SH-SY5Y (cell line): ENCODE data around the gene AGPAT3.

Experiments
- GATA2 ChIP-seq: IDR thresholded peaks from 2 replicates; pipeline ENCODE4 v1.6.1; 2011; ENCODE audit warnings: mild to moderate bottlenecking, low read depth, low read length
- GATA3 ChIP-seq: IDR thresholded peaks from 2 replicates; pipeline ENCODE4 v1.6.1; 2011; ENCODE audit warnings: low read depth, mild to moderate bottlenecking, low read length, moderate library complexity

AGPAT3 gene

DNA sequence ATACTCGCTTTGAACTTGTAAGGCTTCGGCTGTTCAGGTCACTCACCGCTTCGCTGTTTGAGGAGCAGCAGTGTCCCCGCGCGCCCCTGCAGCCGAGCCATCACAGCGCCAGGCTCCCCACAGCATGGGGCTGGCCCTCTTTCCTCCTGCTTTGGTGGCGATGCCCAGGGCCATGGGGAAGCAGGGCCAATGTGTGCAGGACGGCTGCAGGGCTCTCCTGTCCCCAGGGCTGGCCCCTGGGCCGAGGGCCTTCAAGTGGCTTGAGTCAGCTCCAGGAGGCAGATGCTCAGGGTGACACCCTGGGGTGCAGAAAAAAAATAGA is 108.6 kb downstream of the AGPAT3 start:
- TF ChIP-seq GATA3: no peak
- no peak for TF ChIP-seq GATA2

DNA sequence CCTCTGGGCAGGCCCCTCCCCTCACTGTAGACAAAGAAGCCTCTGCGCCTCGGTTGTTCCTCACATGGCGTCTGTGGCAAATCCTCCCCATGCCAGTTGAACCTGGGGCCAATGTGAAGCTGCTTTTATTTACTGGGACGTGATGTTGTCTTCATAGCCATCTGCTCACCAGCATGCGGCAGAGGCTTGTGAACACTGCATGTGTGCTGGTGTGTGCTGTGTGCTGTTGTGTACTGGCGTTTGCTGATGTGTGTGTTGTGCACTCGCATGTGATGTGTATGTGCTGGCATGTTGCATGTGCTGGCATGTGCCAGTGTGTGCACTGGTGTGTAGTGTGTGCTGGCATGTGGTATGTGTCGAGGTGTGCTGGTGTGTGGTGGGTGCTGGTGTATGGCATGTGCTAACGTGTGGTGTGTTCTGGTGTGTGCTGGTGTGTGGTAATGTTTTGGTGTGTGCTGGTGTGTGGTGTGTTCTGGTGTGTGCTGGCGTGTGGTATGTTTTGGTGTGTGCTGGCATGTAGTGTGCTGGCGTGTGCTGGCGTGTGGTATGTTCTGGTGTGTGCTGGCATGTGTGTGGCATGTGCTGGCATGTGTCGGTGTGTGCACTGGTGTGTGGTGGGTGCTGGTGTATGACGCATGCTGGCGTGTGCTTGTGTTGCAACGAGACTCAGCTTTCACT is 109.9 kb downstream of the AGPAT3 start:
- TF ChIP-seq GATA2: no peak
- no peak for TF ChIP-seq GATA3

- TF ChIP-seq GATA3 (no peak), GATA2 (no peak)
Observed at GRCh38 chr21:43975469-43976098, 110.6 kb downstream of the AGPAT3 start.

- no peak for TF ChIP-seq GATA2
Observed at GRCh38 chr21:43976661-43977060, 111.6 kb downstream of the AGPAT3 start.

DNA sequence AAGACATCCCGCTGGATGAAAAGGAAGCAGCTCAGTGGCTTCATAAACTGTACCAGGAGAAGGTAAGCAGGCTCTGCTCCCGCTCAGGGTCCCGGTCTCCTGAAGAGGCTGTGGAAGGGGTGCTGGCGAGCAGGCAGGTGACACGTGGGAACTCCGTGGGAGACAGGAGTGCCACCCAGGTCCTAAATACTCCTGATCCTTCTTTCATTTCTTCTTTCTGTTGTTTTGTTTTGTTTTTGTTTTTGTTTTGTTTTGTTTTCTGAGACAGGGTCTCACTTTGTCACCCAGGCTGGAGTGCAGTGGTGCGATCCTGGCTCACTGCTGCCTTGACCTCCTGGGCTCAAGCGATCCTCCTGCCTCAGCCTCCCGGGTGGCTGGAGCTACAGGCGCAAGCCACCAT is 113.0 kb downstream of the AGPAT3 start:
- TF ChIP-seq GATA2: no peak
- TF ChIP-seq GATA3: no peak

DNA sequence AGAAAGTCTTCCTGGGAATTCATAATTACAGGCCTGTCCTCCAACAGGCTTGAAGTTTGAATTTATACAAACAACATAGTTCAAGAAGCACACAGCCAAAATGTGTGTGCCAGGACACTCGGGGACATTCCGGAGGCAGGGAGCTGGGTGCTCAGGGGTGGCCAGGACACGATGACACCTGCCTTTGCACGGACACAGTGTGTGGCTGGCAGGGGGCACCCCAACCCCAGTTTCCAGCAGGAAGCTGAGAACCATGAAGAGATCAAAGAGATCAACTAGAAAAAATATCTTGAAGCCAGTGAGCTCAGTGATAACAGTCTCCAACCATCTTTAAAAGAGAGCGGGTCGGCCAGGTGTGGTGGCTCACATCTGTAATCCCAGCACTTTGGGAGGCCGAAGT is 114.6 kb downstream of the AGPAT3 start:
- TF ChIP-seq GATA2 (no peak), GATA3 (no peak)

DNA sequence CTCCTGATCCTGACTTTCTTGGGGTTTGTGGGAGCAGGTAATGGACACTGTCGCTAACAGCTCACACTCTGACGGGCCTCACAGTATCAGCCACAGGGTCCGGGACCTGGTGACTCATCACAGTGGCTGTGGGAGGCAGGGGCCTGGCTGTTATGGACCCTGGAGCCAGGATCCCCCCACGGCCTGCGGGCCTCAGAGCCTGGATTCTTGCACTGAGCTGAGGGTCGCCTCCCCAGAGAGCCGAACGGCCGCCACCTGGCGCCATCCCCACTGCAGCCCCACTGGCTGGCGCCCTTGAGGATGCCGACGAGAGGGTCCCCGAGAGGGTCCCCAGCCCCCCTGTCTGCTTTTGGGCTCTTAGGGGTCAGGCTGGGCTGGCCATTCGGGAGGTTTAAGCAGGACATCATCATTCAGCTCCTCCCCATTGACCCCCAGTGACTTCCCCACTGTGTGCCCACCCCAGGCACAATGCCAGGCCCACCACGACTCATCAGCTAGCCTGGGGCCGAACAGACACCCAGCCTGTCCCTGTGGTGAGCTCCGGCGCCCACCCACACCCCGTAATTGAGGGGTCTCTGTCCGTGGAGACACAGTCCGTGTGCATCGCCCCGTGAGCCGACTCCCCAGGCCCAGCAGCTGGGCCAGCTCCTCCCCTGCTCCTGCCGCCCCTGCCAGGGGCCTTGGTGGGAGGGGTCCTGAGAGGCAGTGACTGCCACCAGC is 116.3 kb downstream of the AGPAT3 start:
- TF ChIP-seq GATA2 (no peak), GATA3 (no peak)

DNA sequence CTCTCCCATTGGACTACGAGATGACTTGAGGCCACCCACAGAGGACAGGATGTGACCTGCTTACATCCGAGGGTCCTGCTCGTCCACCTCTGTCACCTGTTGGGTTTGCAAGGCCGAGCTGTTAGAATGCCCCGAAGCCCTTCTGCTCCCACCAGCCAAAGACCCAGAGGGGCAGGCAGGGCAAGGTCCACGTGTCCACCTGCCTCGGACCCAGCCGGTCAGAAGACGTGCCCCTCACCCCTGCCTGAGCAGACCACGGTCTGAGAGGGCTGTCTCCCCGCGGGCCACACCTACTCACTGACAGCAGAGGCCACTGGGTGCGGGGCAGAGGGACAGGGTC is 116.8 kb downstream of the AGPAT3 start:
- TF ChIP-seq GATA3 (no peak), GATA2 (no peak)

DNA sequence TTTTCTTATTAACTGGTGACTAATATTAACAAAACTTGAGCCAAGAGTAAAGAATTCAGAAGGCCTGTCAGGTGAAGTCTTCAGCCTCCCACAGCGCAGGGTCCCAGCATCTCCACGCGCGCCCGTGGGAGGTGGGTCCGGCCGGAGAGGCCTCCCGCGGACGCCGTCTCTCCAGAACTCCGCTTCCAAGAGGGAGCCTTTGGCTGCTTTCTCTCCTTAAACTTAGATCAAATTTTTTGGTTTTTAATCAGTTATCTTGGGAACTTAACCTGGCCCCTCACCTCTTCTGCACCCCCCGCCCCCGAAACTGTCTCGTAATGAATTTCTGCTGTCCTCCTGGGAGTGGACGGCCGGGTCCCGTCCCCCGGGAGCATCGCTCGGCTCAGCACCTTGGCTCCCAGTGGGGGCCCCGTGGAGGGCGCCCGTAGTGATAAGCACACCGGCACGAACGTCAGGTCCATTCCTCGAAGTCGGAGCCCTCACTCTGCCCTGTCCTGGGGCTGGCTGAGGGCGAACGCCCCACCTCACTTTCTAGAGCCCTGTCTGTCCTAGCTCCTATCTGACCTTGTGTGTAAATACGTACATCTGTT is 117.6 kb downstream of the AGPAT3 start:
- no peak for TF ChIP-seq GATA3
- TF ChIP-seq GATA2: no peak

- TF ChIP-seq GATA3 (no peak), GATA2 (no peak)
Observed at GRCh38 chr21:43983390-43983789, 118.4 kb downstream of the AGPAT3 start.

DNA sequence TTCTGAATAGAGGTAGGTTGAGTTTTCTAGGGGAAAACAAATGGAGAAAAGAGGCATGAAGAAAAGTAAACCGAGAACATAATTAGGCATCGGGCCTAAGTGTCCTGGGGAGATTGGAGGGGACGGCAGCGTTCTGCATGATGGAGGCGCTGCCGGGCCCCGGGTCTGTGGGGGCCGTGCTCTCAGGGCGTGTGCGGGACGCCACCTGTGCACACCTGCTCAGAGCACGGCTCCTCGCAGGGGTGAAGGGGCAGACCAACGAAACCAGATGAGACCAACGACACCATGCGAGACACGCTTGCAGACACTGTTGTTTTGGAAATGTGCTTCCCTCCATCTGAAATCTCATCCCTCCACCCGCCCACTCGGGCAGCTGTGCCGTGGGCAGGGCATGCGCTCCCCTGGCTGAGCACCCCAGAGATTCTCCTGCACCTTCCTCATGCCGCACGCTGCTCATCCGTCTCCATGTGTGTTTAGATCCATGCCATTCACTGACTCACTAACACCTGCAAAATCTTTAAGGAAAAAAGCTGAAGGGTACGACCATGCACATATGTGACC is 118.9 kb downstream of the AGPAT3 start:
- no peak for TF ChIP-seq GATA2
- TF ChIP-seq GATA3: no peak

DNA sequence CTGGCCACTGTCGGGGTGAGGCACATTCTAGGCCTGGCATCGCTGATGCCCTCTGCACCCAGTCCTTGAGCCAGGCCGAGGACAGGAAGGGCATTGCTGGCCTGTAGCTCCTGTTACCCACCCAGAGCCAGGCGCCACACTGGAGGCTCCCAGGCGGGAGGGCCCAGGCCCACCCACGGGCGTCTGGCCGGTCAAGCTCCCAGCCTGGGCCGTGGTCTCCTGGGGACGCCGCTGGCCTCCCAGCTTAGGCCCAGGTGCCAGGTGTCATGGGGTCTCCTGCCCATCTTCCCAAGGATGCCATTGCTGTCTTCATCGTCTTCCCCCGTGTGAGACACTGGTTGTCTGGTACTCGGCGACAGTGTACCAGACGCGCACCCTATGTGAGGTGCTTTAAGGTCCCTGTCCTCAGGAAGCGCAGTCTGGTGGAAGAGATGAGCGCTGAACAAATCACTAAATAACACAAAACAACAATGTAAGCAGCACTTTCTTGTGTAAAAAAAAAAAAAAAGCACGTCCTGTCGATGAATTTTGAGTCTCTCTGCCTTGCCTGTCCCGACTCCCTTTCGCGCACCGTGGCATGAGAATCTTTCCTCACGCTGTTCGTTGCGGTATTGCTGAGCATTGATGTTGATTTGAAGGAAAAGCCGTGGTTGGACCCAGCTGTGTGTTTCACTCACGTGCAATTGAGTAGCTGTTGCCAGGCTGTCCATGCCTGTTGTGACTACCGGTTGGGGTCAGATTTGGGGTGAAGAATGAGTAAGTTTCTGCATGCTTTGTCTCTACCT is 120.1 kb downstream of the AGPAT3 start:
- TF ChIP-seq GATA2: no peak
- no peak for TF ChIP-seq GATA3

- TF ChIP-seq GATA2 (no peak), GATA3 (no peak)
Observed at GRCh38 chr21:43985690-43986251, 120.7 kb downstream of the AGPAT3 start.

DNA sequence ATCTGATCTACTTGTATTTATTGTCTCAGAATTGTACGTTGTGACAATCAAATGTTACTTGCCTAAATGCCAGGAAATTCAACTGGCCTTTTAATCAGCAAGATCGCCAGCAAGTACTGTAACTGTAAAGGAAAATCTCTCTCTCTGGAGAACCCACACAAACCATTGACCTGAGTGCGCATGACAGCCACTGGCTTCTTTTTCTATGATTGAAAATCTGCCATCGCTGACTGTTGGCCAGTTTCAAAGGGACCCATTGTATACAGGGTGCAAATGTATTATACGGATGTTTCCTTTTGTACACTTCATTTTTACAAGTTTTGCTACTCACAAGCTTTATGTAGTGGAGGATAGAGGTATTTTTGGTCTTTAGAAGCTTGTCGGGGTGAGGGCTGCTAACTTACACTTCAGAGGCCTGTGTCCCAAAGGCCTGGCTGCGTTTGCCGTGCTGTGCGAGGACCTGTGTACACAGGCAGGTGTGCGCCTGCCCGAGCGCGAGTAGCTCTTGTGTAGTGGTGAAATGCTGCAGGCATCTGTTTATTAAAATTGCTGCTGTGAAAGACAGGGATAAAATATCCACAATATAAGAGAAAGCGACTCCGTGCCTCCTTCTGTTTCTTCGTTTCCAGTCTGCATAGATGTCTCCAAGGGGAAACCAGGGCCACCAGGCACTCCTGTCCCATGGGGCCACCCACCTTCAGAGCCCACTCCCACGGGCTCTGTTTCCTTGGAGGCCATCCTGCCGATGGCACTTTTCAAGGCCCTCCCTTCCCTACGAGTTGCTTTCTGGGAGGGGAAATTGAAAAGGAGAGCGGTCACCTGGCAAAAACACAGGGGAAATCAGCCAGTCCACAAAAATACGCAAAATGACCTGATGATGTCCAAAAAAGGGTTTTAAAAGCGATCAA is 121.8 kb downstream of the AGPAT3 start:
- no peak for TF ChIP-seq GATA2
- no peak for TF ChIP-seq GATA3

DNA sequence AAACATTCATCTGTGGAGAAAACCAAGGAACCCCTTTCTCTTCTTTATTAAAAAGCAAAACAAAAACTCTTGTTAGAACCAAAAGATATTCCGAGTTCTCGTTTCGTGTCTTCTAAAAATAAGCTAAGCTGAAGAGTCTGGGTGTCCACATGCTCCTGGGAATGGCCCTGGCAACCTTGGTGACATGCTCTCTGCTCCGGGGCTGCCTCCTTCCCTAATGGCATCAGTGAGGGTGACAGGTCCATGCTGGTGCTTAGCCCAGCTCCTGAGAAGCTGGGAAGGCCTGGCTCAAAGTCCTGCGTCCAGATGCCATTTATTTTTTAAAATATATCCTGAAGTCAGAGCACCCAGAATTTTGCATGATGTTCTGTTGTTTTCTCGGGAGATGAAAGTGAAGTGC is 122.5 kb downstream of the AGPAT3 start:
- no peak for TF ChIP-seq GATA2
- TF ChIP-seq GATA3: no peak
